CMK (cell line): ENCODE results near the gene ACAA2.
"Not testable (repeated sequence)": the region's sequence is repeated elsewhere in the genome, so short reads cannot be mapped to it uniquely, and the experiment has no call there.

Source experiments
- DNase-seq: peaks from one replicate; pipeline ENCODE4 v3.0.0-alpha.2; 2010; ENCODE audit warnings: low read depth

Gene ACAA2

DNA sequence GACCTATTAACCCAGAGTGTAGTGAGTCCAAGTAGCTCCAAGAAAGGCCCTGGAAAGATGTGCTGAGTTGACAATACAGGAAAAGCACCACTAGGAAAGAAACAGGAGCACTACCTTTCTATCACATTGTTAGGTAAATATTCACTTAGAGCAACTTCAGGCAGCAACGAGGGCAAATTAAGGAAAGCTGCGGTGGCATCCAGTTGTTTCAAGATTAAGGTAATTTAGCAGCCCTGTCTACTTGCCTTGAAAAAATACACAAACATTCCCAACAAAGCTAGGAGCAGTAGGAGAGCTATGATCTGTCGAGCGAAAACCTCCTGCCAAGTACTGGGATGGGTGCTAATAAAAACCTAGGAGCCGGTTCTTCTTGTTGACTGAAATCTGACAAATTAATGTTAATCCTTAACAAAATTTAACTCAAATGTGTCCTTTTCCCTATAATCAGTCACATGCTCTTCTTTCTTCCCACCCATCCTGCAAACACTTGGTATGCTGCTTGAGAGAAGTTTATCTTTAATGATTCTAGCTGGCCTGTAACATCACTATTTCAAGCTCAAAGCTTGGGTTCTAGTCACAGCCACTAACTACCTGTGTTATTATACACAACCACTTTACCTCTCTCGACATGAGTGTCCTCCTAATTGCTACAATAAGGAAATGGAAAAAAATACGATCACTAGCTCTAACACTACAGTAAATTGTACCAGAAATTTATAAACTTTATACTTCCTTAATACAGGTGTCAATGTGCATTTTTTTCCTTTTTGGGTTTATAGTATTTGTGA, 2.0 kb downstream of the ACAA2 start:
- DNase-seq, result no peak

DNA sequence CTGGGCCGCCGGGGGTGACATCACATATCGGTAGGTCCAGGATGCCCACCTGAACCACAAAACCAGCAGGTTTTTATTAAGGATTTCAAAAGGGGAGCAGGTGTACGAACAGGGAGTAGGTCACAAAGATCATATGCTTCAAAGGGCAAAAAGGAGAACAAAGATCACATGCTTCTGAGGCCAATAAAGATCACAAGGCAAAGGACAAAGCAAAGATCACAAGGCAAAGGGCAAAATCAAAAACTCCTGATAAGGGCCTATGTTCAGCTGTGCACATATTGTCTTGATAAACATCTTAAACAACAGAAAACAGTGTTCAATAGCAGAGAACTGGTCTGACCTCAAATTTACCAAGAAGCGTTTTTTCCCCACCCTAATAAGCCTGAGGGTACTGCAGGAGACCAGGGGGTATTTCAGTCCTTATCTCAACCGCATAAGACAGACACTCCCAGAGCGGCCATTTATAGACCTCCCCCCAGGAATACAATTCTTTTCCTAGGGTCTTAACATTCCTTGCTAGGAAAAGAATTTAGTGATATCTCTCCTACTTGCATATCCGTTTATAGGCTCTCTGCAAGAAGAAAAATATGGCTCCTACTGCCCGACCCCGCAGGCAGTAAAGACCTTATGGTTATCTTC, 4.7 kb downstream of the ACAA2 start:
- DNase-seq, result not testable (repeated sequence)

DNA sequence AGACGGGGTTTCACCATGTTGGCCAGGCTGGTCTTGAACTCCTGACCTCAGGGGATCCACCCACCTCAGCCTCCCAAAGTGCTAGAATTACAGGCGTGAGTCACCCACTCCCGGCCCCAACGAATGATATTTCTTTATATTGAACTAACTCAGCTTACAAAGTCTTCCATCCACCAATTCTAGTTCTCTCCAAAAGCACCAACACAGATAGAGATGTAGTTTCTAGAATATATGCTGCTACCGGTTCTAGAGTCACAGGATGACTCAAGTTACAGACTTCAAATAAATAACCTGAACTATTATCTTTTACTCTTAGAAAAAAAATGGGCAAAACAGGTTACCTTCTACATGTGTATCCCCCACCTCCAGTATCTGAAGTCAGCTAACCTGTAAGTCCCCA, 9.2 kb downstream of the ACAA2 start:
- DNase-seq, result no peak

DNA sequence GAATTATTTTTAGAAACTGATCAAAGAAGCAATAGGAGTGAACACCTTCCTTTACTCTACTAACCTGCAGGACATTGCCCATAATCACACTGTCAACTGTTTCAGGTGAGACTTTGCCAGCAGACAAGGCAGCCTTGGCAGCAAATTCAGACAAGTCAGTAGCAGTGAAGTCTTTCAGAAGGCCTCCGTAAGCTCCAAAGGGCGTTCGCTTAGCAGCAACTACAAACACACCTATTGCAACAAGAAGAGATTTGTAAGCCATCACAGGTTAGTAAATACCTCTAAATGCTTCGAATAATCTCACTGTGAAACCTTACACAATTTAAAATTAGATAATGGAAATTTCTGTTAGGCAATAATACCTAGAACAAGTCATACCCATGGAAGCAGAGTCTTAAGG, 10.7 kb downstream of the ACAA2 start:
- DNase-seq, result no peak

- not testable (repeated sequence) for DNase-seq
These were observed 12.8 kb downstream of the ACAA2 start for GRCh38 chr18:49800491-49800890.

GRCh38 chr18:49799806-49800205, 13.5 kb downstream of the ACAA2 start:
- DNase-seq, result not testable (repeated sequence)

DNA sequence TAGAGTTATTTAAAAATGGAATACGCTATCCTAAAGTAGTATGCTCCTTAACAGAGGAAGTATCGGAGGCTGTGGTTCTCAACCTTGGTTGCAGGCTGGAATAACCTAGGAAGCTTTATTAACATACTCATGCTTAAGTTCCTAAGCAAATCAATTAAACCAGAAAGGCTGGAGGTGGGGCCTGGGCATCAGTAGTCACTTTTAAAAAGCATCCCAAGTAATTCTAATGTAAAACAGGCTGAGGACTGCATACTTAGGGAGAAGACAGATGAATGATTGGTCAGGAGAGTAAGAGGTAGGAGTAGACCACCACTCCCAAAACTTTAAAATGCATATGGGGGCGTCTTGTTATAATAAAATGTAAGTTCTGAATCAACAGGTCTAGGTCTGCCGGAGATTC, 15.3 kb downstream of the ACAA2 start:
- DNase-seq, result no peak

DNA sequence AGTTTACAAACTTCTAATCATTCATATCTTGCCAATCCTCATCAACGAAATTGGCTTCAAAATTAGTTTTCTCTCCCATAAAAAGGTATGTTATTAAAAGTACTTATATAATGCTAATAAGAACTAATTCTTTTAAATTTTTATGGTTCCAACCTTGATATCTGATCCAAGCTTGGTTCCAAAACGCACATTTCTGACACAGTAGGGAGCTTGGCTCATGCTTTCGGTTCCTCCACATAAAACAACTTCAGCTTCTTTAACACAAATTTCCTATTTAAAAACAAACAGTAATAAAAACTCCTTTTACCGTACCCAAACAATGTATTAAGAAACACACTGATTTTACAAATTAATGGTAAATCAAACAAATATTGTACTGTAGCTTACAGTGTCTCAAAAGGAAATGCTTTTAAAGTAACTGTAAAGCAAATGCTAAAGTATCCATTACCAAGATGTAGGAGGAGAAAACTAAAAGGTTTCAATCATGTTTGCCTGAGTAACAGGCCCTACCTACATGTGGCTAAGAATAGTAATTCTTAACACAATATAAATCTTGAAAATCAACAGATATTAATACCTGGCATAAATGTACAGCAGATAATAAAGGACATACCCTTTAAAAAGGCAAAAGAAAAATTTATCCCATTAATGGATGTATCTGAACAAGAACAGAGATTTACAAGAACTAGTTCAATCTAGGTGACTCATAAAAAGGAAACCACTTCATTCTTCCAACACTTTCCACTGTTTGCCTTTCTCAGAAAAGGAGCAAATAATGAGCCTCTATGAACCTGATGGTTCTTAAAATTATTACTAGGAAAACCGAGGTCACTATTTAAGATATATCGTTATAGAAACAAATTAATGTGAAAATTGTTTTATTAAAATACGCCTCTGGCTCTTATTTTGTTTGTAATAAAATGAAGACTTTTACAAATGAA, 17.5 kb downstream of the ACAA2 start:
- no peak for DNase-seq

- no peak for DNase-seq
These were observed 18.6 kb downstream of the ACAA2 start for GRCh38 chr18:49794743-49795142.

DNA sequence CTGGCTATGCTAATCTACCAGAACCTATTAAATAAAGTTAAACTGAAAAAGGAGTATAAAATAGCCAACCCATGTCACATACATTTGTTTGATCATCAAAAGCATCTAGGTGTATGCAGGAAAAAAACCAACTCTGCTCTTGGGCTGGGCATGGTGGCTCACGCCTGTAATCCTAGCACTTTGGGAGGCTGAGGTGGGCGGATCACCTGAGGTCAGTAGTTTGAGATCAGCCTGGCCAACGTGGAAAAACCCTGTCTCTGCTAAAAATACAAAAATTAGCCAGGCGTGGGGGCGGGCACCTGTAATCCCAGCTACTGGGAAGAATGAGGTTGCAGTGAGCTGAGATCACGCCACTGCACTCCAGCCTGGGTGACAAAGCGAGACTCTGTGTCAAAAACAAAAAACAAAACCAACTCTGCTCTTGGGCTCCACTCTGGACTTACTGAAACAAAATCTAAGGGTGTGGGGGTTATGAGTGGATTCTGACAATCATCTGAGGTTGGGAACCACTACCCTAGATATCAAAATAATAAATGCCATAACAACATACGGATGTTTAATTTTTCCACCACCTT, 23.7 kb downstream of the ACAA2 start:
- DNase-seq, result not testable (repeated sequence)

GRCh38 chr18:49788327-49788898, 24.9 kb downstream of the ACAA2 start:
- DNase-seq, result no peak

DNA sequence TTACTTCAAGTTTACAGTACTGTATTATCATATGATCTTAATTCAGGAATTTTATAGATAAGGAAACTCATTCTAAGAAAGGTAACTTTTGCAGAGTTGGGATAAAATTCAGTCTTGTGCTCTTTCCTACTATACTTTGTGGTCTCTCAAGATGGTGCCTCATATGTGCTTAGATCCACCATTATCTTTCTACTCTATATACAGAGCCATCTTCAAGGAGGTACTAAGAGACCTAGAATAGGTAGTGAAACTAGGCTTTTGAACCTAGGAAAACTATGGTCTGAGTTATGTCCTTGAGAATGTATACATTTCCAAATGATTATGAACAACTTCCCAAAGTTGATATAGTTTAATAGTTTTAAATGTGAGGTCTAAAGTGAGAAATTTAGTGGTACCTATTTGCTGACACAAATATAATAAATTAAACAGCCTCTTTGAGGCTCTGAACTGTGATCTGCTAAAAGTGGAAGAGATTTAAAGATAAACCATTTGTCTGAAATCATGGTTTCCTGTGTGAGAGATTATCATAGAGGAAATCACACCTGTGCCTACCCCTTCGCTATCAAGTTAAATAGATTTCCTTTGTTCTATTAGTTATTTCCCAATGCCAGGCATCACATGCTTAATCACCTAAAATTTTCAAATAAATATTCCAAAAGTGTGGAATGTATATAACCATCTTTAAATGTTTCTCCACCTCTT, 27.2 kb downstream of the ACAA2 start:
- DNase-seq, result no peak

GRCh38 chr18:49784427-49785185, 28.7 kb downstream of the ACAA2 start:
- no peak for DNase-seq

DNA sequence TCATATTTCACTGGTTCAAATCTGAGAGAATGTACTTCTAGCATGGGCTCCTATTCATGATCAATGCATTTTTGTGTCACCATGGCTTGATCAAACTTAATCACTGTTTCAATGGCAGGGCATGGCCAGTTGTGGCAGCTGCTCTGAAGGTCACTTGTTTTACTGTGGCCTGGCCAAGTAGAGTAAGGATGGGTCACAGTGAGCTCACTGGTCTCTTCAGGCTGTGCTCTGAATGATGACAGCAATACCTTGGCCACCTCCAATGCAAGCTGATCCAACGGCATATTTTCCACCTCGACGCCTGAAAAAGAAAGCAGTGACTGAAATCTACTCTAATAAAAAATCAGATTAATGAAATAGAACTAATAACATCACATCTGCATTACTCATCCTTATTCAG, 29.7 kb downstream of the ACAA2 start:
- DNase-seq, result not testable (repeated sequence)

DNA sequence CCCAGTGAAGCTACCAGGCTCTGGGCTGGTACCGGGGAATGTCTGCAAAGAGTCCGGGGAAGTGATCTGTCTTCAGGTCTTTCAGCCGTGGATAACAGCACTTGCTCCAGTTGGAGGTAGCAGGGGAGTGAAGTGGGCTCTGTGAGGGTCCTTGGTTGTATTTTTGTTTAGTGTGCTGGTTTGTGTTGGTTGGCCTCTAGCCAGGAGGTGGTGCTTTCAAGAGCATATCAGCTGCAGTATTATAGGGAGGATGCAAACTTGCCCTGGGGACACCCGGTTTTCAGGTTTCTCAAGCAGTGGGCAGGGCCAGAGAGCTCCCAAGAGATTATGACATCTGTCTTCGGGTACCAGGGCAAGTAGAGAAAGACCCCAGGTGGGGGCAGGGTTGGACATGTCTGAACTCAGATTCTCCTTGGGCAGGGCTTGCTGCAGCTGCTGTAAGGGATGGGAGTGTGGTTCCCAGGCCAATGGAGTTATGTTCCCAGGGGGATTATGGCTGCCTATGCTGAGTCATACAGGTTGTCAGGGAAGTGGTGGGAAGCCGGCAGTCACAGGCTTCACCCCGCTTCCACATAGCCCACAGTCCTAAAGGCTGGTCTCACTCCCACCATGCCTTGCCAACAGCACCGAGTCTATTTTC, 34.4 kb downstream of the ACAA2 start:
- no peak for DNase-seq

DNA sequence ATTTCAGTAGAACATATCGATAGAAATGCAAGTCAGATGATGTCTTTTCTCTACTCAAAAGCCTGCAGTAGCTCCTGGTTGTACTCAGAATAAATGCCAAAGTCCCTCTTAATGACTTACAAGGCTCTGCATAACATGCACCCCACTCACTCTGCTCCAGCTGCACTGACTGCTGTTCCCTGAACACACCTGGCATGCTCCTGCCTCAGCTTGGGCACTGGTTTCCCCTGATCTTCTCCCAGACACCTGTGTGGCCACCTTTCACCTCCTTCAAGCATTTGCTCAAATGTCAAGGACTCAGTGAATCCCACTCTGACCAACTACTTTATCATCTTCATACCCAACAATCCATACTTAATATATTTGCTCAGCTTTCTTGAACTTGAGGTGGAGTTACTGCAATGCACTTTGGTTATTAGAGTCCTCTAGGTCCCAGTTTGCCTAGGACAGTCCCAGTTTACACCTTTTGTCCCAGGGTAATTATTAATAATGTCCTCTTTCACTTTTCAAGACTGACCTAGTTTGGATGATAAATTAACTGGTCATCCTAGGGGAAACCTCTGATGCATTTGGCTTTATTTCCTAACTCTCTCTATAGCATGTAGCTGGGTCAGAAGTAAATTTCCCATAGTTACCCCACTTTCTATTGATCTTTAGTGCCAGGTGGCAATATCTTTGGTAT, 44.1 kb downstream of the ACAA2 start:
- DNase-seq, result no peak

- no peak for DNase-seq
These were observed 45.3 kb downstream of the ACAA2 start for GRCh38 chr18:49768051-49768391.

DNA sequence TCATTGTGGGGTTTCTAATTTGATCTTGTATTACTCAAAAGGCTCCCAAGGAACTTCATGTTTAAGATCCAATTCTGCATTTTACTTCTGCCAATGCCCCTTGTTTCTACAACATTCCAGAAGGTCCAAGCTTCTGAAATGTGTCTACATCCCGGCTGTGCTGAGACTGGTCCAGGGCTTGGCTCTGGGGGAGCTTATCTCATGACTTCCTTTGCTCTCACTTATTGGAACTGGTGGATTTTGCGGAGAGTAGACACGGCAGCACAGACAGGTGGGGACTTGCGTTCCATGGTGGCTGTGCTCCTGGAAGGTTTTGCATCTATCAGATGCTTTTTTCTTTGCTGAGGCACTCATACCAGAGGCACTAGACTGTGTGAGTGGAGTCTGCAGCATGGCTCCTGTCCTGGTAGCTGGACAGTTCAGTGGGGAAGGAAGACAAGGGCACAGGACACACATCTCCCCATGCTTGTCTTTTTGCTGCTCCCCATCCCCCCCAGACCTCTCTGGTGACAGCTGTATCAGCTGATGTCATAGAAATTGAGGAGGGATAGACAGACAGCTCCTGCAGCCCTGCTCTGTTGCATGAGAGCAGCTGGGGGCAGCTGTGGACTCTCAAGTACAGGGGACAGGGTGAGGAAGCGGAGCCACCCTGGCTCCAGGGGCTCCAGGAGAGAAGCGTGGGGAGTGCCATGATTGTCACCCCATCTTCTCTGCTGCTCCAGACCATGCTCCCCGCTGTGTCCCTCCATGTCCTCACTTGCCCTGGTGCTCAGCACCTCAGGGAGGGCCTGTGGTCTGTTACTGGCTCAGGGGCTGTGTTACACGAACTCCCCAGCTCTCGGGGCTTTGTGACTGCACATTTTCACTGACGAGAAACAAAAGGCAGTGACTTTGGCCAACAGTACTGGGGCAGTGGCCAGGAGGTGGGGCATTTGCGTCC, 46.0 kb downstream of the ACAA2 start:
- no peak for DNase-seq
